ENCODE results near the gene CDH1. TPM values are rescaled to one million over a fixed set of nuclear protein-coding genes. Genes with fewer than 3 reads are reported as not detected.

Gene CDH1
- total RNA-seq, 2 experiments from 2014 or later = 0.31 to 0.49 TPM

DNA sequence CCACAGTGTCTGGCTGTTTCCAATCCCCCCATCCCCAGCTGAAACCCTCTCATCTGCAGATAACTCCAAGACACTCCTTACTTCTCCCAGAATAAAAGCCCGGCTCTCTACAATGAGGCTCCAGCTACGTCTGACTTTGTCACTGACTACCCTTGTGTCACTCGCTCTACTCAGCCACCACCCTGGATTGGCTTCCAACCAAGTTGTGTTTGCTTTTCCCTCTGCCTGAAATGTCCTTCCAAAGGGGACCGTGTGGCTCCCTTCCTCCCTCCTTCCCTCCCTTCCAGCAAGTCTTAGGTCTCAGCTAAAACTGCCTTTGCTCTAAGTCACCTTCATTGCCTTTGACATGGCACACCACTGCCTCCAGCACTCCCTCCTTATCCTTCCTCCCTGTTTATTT, 42.8 kb downstream of the CDH1 start:
- Mint-ChIP-seq H3K9me3 (no peaks in the 10 kb centered on the region), H3K27me3 (no peaks in the 10 kb centered on the region), H3K4me1 (ENCODE audit: low read depth) (peaks cover 5% of the 10 kb centered on the region), H3K27ac (no peak overlapping the region), H3K36me3 (ENCODE audit: low read depth) (no peaks in the 10 kb centered on the region), H3K4me3 (no peak overlapping the region)
- ChIA-PET CTCF (no interaction called here), POLR2A (no interaction called here)
- ATAC-seq (ENCODE audit: poor library complexity) (no peak), DNase-seq (no peak)
- Histone ChIP-seq H3K27ac (ENCODE audit: low read depth in 1 of 2, low read length in 2 of 2) (no peak overlapping the region), H3K4me3 (ENCODE audit: low read length) (no peak overlapping the region), H3K9me3 (ENCODE audit: control insufficient read depth in 1 of 2, insufficient read depth in 1 of 2, low read length in 2 of 2) (no peaks in the 10 kb centered on the region), H3K36me3 (ENCODE audit: insufficient read depth, low read length) (no peaks in the 10 kb centered on the region), H3K4me1 (ENCODE audit: insufficient read depth, low read length) (no peaks in the 10 kb centered on the region), H3K27me3 (ENCODE audit: control insufficient read depth in 1 of 2, insufficient read depth in 2 of 2, low read length in 2 of 2) (no peaks in the 10 kb centered on the region)
- TF ChIP-seq, protein P1, sequence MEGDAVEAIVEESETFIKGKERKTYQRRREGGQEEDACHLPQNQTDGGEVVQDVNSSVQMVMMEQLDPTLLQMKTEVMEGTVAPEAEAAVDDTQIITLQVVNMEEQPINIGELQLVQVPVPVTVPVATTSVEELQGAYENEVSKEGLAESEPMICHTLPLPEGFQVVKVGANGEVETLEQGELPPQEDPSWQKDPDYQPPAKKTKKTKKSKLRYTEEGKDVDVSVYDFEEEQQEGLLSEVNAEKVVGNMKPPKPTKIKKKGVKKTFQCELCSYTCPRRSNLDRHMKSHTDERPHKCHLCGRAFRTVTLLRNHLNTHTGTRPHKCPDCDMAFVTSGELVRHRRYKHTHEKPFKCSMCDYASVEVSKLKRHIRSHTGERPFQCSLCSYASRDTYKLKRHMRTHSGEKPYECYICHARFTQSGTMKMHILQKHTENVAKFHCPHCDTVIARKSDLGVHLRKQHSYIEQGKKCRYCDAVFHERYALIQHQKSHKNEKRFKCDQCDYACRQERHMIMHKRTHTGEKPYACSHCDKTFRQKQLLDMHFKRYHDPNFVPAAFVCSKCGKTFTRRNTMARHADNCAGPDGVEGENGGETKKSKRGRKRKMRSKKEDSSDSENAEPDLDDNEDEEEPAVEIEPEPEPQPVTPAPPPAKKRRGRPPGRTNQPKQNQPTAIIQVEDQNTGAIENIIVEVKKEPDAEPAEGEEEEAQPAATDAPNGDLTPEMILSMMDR (IDR thresholded peaks at IDR 0.05) = no peak
- intact Hi-C loops (cut with DNase I, micrococcal nuclease) = no loop called here

DNA sequence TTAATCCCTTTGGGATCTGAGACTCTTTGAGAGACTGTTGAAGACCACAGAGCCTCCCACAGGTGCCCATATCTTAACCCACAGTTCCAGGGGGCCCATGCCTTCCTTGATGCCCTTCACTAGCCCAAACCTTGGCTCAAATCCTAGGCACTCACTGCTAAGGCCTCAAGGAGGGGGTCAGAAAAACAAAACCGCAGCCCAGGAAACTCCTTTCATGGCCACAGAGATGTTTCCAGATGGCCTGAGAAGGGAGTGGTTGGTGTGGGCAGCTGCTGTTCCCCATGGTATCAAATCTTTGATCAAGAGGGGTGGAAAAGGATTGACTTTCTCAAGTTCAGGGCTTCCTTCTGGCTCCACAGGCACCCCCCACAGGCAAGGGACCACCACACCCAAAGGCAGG, 44.7 kb downstream of the CDH1 start:
- DNase-seq (no peak), ATAC-seq (ENCODE audit: poor library complexity) (no peak)
- ChIA-PET POLR2A (no interaction called here), CTCF (no interaction called here)
- Histone ChIP-seq H3K9me3 (ENCODE audit: control insufficient read depth in 1 of 2, insufficient read depth in 1 of 2, low read length in 2 of 2) (no peaks in the 10 kb centered on the region), H3K27me3 (ENCODE audit: control insufficient read depth in 1 of 2, insufficient read depth in 2 of 2, low read length in 2 of 2) (peaks cover 0 to 2% of the 10 kb centered on the region in 2 experiments), H3K4me3 (ENCODE audit: low read length) (no peak overlapping the region), H3K4me1 (ENCODE audit: insufficient read depth, low read length) (no peaks in the 10 kb centered on the region), H3K27ac (ENCODE audit: low read depth in 1 of 2, low read length in 2 of 2) (no peak overlapping the region), H3K36me3 (ENCODE audit: insufficient read depth, low read length) (no peaks in the 10 kb centered on the region)
- Mint-ChIP-seq H3K4me3 (no peak overlapping the region), H3K27ac (no peak overlapping the region), H3K27me3 (no peaks in the 10 kb centered on the region), H3K4me1 (ENCODE audit: low read depth) (peaks cover 4% of the 10 kb centered on the region), H3K9me3 (no peaks in the 10 kb centered on the region), H3K36me3 (ENCODE audit: low read depth) (no peaks in the 10 kb centered on the region)
- TF ChIP-seq, protein P1 (IDR thresholded peaks at IDR 0.05) = no peak
- intact Hi-C loops (cut with DNase I, micrococcal nuclease) = no loop called here

DNA sequence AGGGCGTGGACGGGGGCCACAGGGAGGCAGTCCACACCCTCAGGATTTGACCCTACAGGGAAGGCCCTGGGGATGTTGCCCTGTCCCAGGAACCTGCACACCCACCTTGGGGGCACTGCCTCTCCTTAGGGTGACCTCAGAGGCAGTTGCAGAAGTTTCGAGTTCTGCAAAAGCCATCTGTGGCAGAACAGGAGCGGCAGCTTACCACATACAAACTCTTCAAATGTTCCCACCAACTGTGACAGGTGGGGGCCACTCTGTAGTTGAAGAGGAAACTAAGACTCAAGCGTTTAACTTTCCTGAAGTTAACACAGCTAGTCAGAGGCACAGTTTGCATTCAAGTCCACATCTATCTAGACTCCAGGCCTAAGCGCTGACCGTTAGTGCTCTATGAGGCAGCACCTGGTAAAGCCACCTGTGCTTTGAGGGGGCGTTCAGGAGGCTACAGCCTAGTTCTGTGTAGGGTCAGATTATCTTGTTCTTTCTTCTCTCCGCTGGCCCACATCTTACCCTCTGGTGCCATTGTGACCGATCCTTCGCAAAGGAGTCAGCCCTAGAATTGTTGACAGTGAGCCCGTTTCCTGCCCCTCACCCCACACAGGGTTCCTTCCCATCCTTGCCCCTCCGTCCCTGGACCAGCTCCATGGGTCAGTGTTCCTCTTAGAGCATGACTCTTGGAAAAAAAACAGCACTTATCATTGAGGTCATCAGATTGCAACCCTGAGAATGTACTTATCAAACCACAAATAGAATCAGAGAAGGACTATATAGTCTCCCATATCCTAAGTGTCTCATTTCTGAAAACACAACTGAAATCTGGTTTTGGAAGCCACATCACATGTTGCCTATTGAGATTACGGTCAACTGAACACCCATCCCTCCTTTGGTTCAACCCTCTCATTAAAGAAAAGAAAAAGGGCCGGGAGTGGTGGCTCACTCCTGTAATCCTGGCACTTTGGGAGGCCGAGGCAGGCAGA, 45.4 kb downstream of the CDH1 start:
- no peaks in the 10 kb centered on the region for H3K36me3 ChIP-seq (ENCODE audit: insufficient read depth, low read length)
- Mint-ChIP-seq H3K36me3 (ENCODE audit: low read depth) (no peaks in the 10 kb centered on the region), H3K9me3 (no peaks in the 10 kb centered on the region), H3K27ac (no peak overlapping the region), H3K4me3 (no peak overlapping the region), H3K27me3 (no peaks in the 10 kb centered on the region), H3K4me1 (ENCODE audit: low read depth) (no peaks in the 10 kb centered on the region)
- ChIA-PET POLR2A (no interaction called here), CTCF (no interaction called here)
- H3K27me3 ChIP-seq (ENCODE audit: control insufficient read depth in 1 of 2, insufficient read depth in 2 of 2, low read length in 2 of 2) = peaks cover 0 to 2% of the 10 kb centered on the region in 2 experiments
- H3K9me3 ChIP-seq (ENCODE audit: control insufficient read depth in 1 of 2, insufficient read depth in 1 of 2, low read length in 2 of 2) = no peaks in the 10 kb centered on the region
- H3K4me1 ChIP-seq (ENCODE audit: insufficient read depth, low read length) = no peaks in the 10 kb centered on the region
- ATAC-seq (ENCODE audit: poor library complexity) (no peak), DNase-seq (peak in 2 of 14 experiments; percentile 15 to 16)
- intact Hi-C loops (cut with DNase I, micrococcal nuclease) = no loop called here
- TF ChIP-seq, protein P1 (IDR thresholded peaks at IDR 0.05) = no peak
- H3K4me3 ChIP-seq (ENCODE audit: low read length) = no peak overlapping the region
- no peak overlapping the region for H3K27ac ChIP-seq (ENCODE audit: low read depth in 1 of 2, low read length in 2 of 2)
